Neural progenitor cell (in vitro differentiated cells): ENCODE results near the gene VPS37B. TPM values are rescaled to one million over a fixed set of nuclear protein-coding genes. Genes with fewer than 3 reads are reported as not detected.

Experiments used
- DNase-seq: peaks from one replicate; pipeline ENCODE4 v3.0.0-alpha.2; 2016; ENCODE audit warnings: low spot score
- H2AFZ ChIP-seq: fragments of 200-600 bp; sonication (generic); replicated peaks from 2 replicates; pipeline ENCODE4 v1.6.1; 2016; ENCODE audit warnings: antibody characterized with exemption
- H3F3A ChIP-seq: fragments of 200-600 bp; sonication (generic); 2 replicates; pipeline ENCODE4 v1.6.1; 2016; ENCODE audit warnings: antibody characterized with exemption, low read depth
- H3K27ac ChIP-seq: fragments of 200-600 bp; sonication (generic); 2 replicates; pipeline ENCODE4 v1.5.1; 2016; ENCODE audit warnings: mild to moderate bottlenecking
- H3K27me3 ChIP-seq: fragments of 200-600 bp; sonication (generic); 2 replicates; pipeline ENCODE4 v1.6.1; 2016; ENCODE audit warnings: mild to moderate bottlenecking, moderate library complexity
- H3K36me3 ChIP-seq: fragments of 200-600 bp; sonication (generic); 2 replicates; pipeline ENCODE4 v1.5.1; 2016
- H3K4me1 ChIP-seq: fragments of 200-600 bp; sonication (generic); 2 replicates; pipeline ENCODE4 v1.6.1; 2016; ENCODE audit warnings: mixed run types
- H3K4me2 ChIP-seq: fragments of 200-600 bp; sonication (generic); 2 replicates; pipeline ENCODE4 v1.6.1; 2016
- H3K4me3 ChIP-seq: fragments of 200-600 bp; sonication (generic); 2 replicates; pipeline ENCODE4 v1.5.1; 2016
- H3K79me2 ChIP-seq: fragments of 200-600 bp; sonication (generic); 2 replicates; pipeline ENCODE4 v1.6.1; 2016; ENCODE audit warnings: low read depth
- H3K9ac ChIP-seq: fragments of 200-600 bp; sonication (generic); 2 replicates; pipeline ENCODE4 v1.6.1; 2016
- H3K9me3 ChIP-seq: fragments of 200-600 bp; sonication (generic); 2 replicates; pipeline ENCODE4 v1.5.1; 2016; ENCODE audit warnings: low read depth
- H4K20me1 ChIP-seq: fragments of 200-600 bp; sonication (generic); 2 replicates; pipeline ENCODE4 v1.6.1; 2016; ENCODE audit warnings: low read depth
- H3K27ac Mint-ChIP-seq: 3 replicates; pipeline ENCODE4 v1.8.0; 2021; ENCODE audit warnings: mixed read lengths
- H3K27me3 Mint-ChIP-seq: 2 replicates; pipeline ENCODE4 v1.8.0; 2022; ENCODE audit warnings: low read depth, mild to moderate bottlenecking, inconsistent platforms, moderate library complexity, mixed read lengths; ENCODE audit not compliant: insufficient read depth
- H3K36me3 Mint-ChIP-seq: 3 replicates; pipeline ENCODE4 v1.8.0; 2021; ENCODE audit warnings: mixed read lengths
- H3K4me1 Mint-ChIP-seq: 3 replicates; pipeline ENCODE4 v1.8.0; 2021; ENCODE audit warnings: mixed read lengths
- H3K4me3 Mint-ChIP-seq: 3 replicates; pipeline ENCODE4 v1.8.0; 2021; ENCODE audit warnings: mild to moderate bottlenecking, moderate library complexity, mixed read lengths
- H3K9me3 Mint-ChIP-seq: 3 replicates; pipeline ENCODE4 v1.8.0; 2020; ENCODE audit warnings: mixed read lengths
- CTCF ChIP-seq: fragments of 200-600 bp; sonication (generic); IDR thresholded peaks from 2 replicates; pipeline ENCODE4 v1.5.1; 2017; ENCODE audit warnings: antibody characterized with exemption, mild to moderate bottlenecking
- EZH2 ChIP-seq: fragments of 200-600 bp; sonication (generic); IDR thresholded peaks from 2 replicates; pipeline ENCODE4 v1.6.1; 2017; ENCODE audit warnings: antibody characterized with exemption, mild to moderate bottlenecking, moderate library complexity
- EZH2phosphoT487 ChIP-seq: fragments of 200-600 bp; sonication (generic); IDR thresholded peaks from 2 replicates; pipeline ENCODE4 v1.6.1; 2017; ENCODE audit warnings: antibody characterized with exemption
- total RNA-seq: library from RNA; depleted of rRNA; stranded (reverse); fragments of >200 nt; gene quantifications from 2 replicates; pipeline ENCODE4 v1.2.3, GENCODE V29; 2015; ENCODE audit warnings: low replicate concordance

Gene VPS37B
- total RNA-seq, 1 donor from 2014 or later: 19.4 TPM

GRCh38 chr12:122884860-122885259, 11.1 kb downstream of the VPS37B start:
- peaks cover 24% of the 10 kb centered on the region for H3K4me1 ChIP-seq
- H3K4me2 ChIP-seq: no peak overlapping the region
- H4K20me1 ChIP-seq: peaks cover 95% of the 10 kb centered on the region
- H3K27ac ChIP-seq: no peak overlapping the region
- no peaks in the 10 kb centered on the region for H3K36me3 ChIP-seq
- H3K9ac ChIP-seq: no peak overlapping the region
- no peaks in the 10 kb centered on the region for H3K9me3 Mint-ChIP-seq
- no peaks in the 10 kb centered on the region for H3F3A ChIP-seq
- H3K4me3 ChIP-seq: no peak overlapping the region
- H3K4me3 Mint-ChIP-seq: no peak overlapping the region
- TF ChIP-seq CTCF (no peak), EZH2phosphoT487 (no peak)
- H3K9me3 ChIP-seq: no peaks in the 10 kb centered on the region
- DNase-seq: no peak
- H2AFZ ChIP-seq: no peak overlapping the region
- no peaks in the 10 kb centered on the region for H3K27me3 Mint-ChIP-seq
- peaks cover 54% of the 10 kb centered on the region for H3K4me1 Mint-ChIP-seq
- peaks cover 1% of the 10 kb centered on the region for H3K36me3 Mint-ChIP-seq
- H3K27me3 ChIP-seq: peaks cover 54% of the 10 kb centered on the region
- no peak overlapping the region for H3K27ac Mint-ChIP-seq
- peaks cover 82% of the 10 kb centered on the region for H3K79me2 ChIP-seq

- H3F3A ChIP-seq: no peaks in the 10 kb centered on the region
- no peak for TF ChIP-seq EZH2
- TF ChIP-seq EZH2phosphoT487: no peak
- no peak for TF ChIP-seq CTCF
- peaks cover 78% of the 10 kb centered on the region for H3K79me2 ChIP-seq
- H4K20me1 ChIP-seq: peaks cover 95% of the 10 kb centered on the region
- no peak overlapping the region for H3K4me2 ChIP-seq
- H3K9ac ChIP-seq: no peak overlapping the region
- peaks cover 60% of the 10 kb centered on the region for H3K27me3 ChIP-seq
- H3K4me1 Mint-ChIP-seq: peaks cover 56% of the 10 kb centered on the region
- no peak overlapping the region for H3K27ac ChIP-seq
- no peaks in the 10 kb centered on the region for H3K9me3 Mint-ChIP-seq
- no peak overlapping the region for H2AFZ ChIP-seq
- H3K4me3 ChIP-seq: no peak overlapping the region
- H3K27ac Mint-ChIP-seq: no peak overlapping the region
- peaks cover 2% of the 10 kb centered on the region for H3K27me3 Mint-ChIP-seq
- no peak for DNase-seq
- no peaks in the 10 kb centered on the region for H3K9me3 ChIP-seq
- no peak overlapping the region for H3K4me3 Mint-ChIP-seq
- H3K36me3 ChIP-seq: no peaks in the 10 kb centered on the region
- peaks cover 24% of the 10 kb centered on the region for H3K4me1 ChIP-seq
- H3K36me3 Mint-ChIP-seq: peaks cover 1% of the 10 kb centered on the region
These were observed 11.7 kb downstream of the VPS37B start for GRCh38 chr12:122884091-122884826.

DNA sequence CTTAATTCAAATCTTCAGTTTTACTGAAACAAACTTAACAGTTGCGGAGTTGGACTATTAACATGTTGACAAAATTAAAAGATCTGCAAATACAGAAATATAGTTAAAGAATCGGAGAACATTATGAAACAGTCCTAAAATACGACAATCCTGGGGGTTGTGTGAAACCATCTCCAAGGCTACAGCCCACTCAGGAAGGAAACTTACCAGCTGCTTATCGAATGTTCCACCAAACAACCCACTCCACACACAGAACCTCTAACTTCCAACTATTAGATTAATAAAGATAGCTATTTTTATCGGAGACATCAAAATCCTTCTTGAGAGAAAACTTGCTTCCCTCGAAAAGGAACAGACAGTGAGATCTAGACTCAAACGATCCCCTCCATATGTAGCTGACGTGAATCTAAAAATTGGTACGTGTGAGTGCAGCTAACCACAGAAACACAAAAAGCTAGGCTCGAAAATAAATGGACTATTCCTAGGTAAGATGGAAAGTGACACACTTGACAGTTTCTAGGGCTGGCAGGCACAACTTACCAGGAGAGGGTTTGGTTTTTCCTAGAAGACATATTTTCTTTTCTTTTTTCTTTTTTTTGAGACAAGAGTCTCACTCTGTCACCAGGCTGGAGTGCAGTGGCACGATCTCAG, 12.9 kb downstream of the VPS37B start:
- Histone ChIP-seq H4K20me1 (peaks cover 95% of the 10 kb centered on the region), H2AFZ (no peak overlapping the region), H3K79me2 (peaks cover 67% of the 10 kb centered on the region), H3K9me3 (no peaks in the 10 kb centered on the region), H3K4me2 (no peak overlapping the region), H3F3A (no peaks in the 10 kb centered on the region), H3K4me1 (peaks cover 17% of the 10 kb centered on the region), H3K27me3 (peaks cover 70% of the 10 kb centered on the region), H3K9ac (no peak overlapping the region), H3K4me3 (no peak overlapping the region), H3K36me3 (no peaks in the 10 kb centered on the region), H3K27ac (no peak overlapping the region)
- DNase-seq: no peak
- Mint-ChIP-seq H3K27me3 (peaks cover 2% of the 10 kb centered on the region), H3K9me3 (no peaks in the 10 kb centered on the region), H3K27ac (no peak overlapping the region), H3K4me3 (no peak overlapping the region), H3K36me3 (peaks cover 1% of the 10 kb centered on the region), H3K4me1 (peaks cover 49% of the 10 kb centered on the region)
- TF ChIP-seq CTCF (no peak), EZH2phosphoT487 (no peak), EZH2 (no peak)
